HT1080 (cell line): ENCODE results near the gene RAPGEF4. TPM values are rescaled to one million over a fixed set of nuclear protein-coding genes. Genes with fewer than 3 reads are reported as not detected.

Source experiments
- DNase-seq: peaks from one replicate; pipeline ENCODE4 v3.0.0-alpha.2; 2015; ENCODE audit warnings: low read depth
- total RNA-seq: library from RNA; depleted of rRNA; stranded (reverse); fragments of >200 nt; shearing (Covaris generic); gene quantifications from 2 replicates; pipeline ENCODE4 v1.2.3, GENCODE V29; 2014

RAPGEF4 gene
- total RNA-seq, 1 experiment from 2014 or later: 0.18 TPM

DNA sequence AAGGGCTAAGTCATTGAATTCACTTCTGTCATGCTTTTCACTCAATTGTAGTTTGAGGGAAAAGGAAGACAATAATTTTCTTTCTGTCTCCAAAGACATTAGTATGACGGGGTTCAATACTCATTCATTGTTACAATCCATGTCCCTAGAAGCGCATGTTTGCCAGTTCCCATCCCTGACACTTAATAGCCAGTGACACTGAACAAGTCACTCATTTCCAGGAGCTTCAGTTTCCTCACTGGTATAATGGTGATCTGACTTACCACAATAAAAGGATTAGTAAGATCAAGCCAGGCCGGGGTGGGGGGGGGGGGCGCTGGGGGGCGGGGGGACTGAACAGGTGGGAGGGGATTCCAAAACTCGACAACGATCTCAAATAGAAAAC is 195.2 kb downstream of the RAPGEF4 start:
- DNase-seq: no peak

DNA sequence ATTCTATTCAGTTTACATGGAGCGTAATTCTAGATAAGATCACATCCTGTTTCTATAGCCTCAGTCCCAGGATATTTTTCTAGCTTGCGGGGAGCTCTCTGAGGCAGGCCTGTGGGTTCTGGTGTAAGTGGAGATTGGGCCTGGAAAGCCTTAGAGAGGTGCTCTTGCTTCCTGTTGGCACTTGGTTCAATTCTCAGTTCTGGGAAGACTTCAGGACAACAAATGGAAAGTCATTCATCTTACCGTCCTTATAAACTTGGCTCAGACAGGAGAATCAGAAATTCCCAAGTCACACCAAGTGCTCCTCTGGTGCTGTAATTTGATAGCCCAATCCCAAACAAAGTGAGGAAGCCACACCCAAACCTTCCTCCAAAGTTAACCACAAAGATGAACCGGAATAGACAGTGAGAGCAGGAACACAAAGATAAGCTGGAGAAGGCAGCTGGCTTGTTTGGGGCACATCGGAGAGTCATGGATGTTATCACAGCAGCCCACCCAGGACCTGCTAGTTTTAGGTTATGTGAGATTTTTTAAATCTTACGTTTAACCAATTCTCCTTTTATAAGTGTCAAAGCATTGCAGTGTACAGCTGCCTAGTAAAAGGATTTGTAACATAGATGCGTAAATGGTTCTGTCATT is 195.7 kb downstream of the RAPGEF4 start:
- DNase-seq: peak; percentile 81

DNA sequence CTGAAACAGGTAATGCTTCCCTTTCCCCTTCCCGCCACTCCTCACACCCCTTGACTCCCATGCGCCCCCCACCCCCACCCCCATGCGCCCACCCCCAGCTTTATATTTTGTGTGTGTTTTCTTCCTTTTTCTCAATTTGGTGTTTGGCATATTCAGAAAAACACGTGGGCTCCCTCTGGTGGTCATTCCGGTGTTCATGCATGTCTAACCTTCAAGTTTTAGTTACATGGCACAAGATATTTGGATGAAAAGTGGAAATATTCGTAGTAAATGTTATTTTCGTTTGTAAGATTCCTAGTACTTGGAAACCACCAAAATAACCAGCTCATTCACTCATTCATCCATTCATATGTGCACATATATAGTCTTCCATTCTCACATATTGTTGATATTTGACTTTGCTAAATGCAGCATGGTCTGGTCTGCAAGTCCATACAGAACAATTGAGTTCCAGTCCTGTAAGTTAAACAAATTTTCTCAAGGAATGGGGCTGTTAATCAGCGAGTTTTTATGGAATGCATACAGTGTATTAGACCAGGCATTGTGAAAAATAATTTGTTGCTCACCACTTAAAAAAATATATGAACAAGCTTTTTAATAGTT is 196.4 kb downstream of the RAPGEF4 start:
- DNase-seq: peak; percentile 49

DNA sequence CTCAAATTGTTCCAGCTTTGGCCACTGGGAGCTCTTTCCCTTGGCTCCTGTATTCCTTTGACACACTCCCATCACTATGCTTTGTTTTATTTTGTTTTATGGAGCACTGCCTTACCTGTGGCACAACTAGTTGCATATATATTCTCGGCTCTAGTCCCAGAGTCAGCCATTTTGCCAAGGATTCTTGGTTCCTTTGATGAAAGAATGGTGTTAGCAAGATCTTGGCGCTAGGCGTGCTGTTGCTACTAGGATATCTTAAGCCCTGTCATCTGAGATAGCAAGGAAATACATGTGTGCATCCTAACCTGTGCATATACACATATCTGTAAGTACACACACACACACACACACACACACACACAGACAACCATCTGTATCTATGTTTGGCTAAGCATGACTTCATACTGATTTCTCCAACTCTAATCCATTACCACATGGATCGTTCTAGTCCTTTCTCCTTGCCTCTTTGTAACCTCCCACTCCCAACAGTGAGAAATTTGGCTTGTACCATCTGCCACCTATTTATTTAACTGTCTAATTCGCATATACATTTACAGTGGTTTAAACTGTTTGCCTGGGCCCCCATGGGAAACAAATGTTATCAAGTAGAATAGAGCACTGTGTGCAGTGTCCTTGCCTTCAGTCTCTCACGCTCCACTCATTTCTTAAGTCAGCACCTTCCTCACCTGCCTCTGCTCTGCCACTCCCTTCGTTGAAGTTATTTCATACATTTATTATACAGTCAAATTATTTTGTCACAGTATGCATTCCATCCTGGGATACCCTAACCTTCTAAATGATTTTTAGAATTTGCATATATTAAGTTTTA is 202.5 kb downstream of the RAPGEF4 start:
- DNase-seq: no peak

DNA sequence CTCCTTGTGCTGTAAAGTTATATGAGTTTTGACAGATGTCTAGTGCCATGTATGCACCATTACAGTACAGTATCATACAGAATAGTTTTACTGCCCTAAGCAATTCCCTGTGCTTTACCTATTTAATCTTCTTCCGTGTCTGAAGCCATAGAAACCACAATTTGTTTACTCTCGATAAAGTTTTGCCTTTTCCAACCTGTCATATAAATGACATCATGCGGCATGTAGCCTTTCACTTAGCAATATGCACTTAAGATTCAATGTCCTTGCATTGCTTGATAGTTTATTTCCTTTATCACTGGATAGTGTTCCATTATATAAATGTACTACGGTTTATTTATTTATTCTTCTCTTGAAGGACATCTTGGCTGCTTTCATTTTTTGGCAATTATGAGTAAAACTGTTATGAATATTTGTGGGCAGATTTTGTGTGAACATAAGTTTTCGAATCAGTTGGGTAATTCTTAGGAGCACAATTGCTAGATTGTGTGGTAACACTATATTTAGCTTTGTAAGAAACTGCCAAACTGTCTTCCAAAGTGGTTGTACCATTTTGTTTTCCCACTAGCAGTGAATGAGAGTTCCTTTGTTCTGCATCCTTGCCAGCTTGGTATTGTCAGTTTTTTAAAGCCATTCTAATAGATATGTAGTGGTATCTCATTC is 203.2 kb downstream of the RAPGEF4 start:
- DNase-seq: no peak

DNA sequence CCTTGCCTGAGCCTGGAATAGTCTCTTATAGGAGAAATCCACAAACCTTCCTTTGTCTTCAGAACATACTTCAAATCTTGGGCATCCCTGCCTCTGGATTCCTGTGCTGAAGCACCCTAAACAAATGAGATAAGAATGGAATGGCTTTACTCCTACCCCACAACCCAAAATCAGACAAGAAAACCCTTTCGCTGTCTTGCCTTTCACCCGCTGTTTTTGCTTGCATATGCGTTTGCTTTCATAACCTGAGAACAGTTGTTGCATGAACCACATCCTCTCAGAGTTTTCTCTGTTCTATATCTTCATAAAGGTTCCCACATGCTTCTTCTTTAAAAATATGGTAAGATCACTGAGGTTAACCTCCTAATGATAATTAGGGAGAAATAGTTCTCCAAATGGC is 207.9 kb downstream of the RAPGEF4 start:
- no peak for DNase-seq

DNA sequence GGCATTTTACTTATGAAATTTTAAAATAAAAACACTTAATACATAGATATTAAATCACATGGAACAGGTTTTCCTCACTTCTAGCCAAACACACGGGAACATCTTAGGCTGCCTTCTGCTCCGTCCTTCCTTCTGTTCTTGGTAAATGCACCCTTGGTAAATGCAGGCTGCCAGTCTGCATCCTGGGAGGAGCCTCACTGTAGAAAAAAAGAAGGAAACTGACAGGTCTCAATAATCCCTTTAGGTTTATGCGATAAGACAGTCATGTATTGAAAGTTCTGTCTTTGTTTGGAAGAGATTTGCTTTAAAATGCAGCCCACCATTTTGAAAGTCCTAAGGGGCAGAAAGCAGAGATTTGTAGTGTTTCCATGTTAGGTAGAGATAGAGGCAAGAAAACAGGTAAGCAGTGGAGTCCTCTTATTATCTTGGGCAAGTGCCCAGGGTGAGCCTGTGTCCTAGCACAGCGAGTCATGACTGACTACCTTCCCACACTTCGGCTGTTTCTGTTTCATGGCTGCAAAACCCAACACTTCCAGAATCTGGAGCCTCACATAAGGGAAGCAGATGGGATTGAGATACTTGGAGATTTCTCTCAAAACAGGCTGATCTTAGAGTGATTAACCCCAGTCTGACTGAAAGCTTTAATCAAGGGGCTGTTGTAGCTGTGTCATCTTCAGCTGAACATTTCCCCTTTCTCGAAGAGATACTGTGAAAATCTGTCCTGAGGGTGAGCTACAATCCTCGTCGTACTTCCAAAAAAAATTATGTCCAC is 208.6 kb downstream of the RAPGEF4 start:
- no peak for DNase-seq

DNA sequence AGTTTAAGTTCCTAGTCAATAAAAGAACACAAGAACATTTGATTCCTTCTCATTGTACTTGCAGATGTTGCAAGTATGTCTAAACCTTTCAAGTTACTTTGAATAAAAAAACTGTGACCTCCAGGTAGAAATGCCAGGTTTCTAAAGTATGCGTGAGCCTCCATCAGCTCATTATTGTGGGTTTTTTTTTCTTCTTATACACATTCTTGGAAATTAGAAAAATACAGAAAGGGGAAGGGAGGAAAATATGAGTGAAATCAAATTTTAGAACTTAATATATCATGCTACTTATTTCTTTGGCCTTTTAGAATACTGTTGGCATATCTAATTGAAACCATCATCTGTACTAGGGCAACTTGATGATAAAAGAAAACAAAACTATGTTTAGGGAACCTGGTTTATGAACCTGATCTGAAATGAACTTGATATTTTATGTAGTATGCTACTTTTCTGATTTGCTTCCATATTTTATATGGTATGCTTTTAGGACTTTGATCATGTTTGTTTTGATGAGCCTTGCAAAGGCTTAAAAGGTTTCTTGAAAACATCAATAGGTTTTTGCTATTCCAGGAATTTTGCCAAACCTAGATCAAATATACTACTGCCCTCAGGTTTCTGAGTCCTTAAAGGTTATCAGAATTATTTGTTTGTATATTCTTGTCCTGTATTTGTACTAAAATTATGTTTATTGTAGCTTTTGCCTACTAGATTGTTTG is 209.3 kb downstream of the RAPGEF4 start:
- no peak for DNase-seq

DNA sequence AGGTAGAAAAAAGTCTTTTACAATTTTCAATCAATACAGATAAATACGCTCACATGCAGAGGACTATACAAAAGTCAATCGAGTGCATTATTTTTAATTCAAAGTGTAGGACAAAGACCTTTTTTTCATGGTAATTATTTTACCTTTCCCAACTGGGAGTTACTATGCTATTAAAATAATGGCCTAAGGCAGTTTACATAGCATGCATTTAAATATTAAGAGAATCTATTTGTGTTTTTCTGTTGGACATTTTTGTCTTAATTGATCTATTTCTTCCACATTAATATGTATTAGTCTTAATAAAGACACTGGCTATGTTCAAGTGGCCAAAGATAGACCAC is 209.8 kb downstream of the RAPGEF4 start:
- DNase-seq: no peak

DNA sequence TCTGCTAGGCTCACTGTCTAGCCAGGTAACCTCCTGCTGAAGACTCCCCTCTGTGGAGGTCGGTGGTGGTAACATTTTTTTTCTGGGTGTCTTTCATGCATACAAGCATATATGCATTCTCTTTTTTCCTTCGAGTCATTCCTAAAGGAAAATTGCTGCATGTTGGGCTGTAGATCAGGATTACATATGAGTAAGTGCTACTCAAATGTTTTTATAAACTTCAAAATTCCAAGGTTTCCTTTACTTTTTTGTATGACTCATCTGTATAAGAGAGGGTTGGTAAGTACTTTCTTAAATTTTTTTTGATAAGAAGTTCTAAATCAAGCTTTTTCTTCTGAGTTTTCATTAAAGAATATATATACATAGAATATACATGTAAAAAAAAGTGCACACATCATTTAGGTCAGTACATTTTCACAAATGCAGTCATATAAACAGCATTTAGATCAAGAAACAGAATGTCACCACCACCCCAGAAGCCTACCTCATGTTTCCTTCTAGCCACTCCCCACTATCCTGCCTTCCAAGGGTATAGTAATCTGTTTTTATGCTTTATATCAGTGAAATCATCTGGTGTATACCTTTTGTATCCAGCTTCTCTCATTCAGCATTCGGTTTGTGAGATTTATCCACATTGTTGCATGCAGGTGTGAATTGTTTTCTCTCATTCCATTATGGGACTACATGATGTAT is 212.0 kb downstream of the RAPGEF4 start:
- peak; percentile 53 for DNase-seq

DNA sequence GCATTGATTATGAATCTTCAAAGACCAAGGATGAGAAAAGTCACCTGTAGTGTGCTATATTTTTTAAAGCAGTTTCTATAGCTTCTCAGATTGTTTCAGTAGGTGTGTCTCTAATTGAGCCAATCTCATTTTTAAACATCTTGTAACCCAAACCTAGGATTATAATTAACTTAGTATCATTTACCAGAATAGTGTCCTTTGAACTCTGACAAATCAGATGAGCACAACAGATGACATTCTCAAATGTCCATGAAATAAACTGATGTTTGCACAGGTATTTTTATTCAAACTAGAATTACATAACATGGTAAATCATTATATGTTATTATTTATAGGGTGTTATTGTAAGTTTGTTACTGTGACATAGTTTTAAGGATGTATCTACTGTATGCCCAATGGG is 213.9 kb downstream of the RAPGEF4 start:
- no peak for DNase-seq

DNA sequence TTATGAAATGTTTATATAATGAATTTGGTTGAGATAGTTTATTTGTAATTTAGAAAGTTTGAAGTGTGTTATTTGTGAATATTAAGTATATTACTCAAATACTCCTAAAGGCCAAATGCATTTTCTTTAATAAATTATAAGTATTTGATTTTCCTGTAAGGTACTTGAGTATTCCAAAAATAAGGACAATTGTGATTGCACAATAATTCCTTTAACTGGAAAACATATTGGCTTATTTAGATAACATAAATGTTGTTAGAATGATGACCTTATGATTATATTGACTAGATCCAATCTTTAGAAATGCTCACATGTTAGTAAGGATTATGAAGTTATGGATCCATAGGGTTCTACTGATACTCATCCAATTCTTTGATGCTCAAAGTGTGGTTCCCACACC is 214.9 kb downstream of the RAPGEF4 start:
- DNase-seq: no peak

DNA sequence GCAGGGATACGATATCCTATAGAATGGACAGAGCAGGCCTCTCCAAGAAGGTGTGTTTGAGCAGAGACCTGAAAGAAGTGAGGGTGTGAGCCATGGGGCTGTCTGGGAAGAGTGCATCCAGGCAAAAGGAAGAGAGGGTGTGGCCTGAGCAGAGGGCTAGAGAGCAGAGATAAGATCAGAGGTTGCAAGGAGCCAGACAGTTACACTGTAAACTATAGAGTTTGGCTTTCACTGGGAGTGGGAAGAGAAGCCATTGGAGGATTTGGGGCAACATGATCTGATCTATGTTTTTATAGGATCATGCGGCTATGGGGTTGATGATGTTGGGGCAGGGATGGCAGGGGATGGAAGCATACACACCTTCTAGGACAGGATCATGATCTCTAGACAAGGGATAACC is 215.9 kb downstream of the RAPGEF4 start:
- no peak for DNase-seq

DNA sequence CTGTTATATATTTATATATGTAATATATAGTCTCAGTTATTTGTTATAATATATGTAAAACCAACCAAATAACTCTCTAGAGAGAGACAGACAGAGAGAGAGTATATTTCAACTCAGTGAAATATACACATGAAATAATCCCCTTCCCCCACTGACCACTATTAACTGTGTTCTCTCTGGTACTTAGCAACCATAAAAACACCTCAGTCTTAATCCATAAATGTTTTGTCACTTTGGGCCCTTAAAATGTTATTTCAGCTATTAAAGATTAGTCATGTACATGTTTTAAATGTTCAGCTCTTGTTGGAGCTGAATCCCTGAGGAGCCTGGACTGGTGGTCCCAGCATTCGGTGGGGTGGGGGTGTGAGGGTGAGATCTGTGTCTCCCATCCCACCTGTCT is 217.8 kb downstream of the RAPGEF4 start:
- no peak for DNase-seq

DNA sequence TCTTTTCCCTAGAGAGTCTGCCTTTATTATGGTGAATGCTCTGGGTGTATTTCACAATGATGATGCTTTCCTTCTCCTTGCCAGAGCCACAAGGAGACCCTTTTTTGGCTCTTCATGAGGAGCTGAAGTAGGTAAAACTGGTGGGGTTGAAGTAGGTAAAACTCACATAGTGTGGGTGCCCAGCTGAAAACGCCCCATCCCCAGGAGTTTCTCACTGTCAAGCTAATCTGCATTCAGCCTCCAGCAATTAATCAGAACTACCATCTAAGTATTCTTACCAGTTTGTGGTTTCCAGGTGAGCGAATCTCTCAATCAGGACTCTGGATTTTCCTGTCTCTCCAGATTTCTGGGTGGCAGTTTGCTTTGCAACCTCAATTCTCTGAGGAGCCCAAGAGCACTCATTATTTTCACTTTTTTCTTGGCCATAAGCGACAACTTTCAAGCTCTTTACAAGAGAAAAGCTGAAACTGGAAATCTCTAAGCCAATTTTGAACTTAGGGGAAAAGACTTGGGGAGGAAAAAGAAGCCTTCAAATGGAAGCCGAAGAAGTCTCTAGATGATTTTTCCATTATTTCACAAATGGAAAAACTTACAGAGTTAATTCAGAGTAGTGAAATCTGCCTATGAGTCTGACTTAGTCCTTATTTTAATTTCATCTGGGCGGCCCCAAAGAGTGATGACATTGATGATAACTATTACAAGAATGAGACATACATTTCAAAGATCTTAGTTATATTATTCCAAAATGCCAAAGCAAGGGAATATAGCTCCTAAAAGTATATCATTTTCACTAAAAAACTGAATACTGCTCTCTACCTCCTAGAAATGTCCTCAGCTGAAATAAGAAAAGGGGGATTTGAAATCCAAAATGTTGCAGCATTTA is 218.6 kb downstream of the RAPGEF4 start:
- DNase-seq: no peak

DNA sequence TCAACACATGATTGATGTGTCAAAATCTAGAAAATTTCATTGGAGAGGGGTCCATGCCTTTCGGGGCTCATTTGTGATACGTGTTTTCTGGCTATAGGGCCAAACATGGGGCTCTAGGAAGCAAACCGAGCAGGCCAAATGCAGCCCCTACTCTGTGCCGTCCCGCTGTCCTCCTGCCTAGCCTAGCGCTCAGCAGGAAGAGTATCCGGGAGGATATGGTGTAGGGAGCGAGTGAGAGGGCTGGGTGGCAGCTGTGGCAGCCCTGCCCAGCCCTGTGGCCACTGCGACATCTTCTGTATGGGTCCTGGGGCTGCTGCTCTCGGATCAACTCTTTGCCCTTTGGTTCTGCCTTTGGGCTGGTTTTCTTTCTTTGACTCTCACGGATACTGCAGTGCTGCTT is 219.9 kb downstream of the RAPGEF4 start:
- DNase-seq: no peak

DNA sequence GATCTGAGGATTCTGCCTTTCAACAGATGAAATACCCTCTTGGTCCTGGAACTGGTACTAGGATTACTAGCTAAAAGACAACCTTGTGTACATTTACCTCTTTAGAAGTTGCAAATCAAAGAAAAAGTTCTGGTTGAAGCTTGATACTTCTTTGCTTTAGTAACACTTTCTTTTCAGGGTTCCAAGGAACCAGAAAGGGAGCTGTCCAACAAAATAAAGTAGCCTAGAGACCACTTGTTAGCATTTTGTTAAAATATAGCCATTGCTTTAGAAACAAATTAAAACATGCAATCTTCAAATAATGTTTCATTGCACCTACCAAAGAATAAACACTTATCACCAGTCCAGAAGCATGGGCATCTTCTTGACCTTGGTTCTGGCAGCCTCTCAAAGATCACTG is 222.1 kb downstream of the RAPGEF4 start:
- no peak for DNase-seq

DNA sequence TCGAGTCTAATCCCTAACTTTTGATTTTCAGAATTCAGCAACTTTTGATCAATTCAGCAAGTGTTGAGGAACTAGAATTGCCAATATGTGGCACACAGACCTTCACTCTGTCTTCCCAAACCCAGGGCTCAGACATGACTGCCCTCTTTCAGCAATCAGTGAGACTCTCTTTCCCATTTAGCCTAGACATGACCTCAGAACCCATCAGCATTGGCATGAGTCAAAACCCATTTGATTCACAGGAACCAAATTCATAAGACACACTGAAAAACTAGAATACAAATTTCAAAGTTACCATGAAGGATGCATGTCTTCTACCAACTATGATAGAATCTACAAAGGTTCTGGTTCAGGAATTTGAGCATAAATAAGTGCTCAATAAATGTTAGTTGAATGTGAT is 226.4 kb downstream of the RAPGEF4 start:
- no peak for DNase-seq

DNA sequence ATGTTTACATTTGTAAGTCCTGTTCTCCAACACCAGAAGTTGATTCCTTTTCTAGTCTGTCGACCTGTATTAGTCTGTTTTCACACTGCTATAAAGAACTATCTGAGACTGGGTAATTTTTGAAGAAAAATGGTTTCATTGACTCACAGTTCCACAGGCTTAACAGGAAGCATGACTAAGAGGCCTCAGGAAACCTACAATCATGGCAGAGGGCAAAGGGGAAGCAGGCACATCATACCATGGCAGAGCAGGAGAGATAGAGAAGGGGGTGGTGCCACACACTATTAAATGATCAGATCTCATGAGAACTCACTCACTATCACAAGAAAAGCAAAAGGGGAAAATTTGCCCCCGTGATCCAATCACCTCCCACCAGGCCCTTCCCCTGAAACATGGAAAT is 227.2 kb downstream of the RAPGEF4 start:
- peak; percentile 92 for DNase-seq
